ENCODE data around the gene NVL. TPM values are rescaled to one million over a fixed set of nuclear protein-coding genes. Genes with fewer than 3 reads are reported as not detected.

NVL gene
- total RNA-seq, 1 experiment from 2014 or later = 81.5 TPM

GRCh38 chr1:224256640-224257039 is 73.3 kb downstream of the NVL start:
- no peak for DNase-seq (ENCODE audit: low spot score)
- in situ Hi-C loops (cut with HindIII; ENCODE audit: low sequenced_read_pairs) = no loop called here

- in situ Hi-C loops (cut with HindIII; ENCODE audit: low sequenced_read_pairs) = no loop called here
- DNase-seq (ENCODE audit: low spot score) = no peak
Measured at GRCh38 chr1:224253721-224254120, 76.3 kb downstream of the NVL start.

- in situ Hi-C loops (cut with HindIII; ENCODE audit: low sequenced_read_pairs) = no loop called here
- no peak for DNase-seq (ENCODE audit: low spot score)
Measured at GRCh38 chr1:224252479-224252878, 77.5 kb downstream of the NVL start.

DNA sequence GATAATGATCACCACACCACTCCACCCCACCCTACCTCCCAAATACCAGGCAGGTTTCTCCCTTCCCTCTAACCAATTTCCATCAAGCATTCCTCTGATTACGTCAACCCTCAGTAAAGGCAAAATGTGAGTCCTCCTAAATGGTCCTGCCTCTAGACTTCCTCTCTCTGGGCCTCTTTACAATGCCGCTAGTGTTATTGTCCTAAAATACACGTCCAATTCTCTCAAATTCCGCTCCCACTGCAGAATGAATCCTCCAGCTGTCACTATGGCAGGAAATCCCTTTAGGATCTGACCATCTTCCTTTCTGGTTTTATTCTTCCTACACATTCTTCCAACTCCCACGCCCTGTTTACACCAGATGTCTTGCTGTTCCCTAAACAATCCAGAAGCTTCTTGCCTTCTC is 78.2 kb downstream of the NVL start:
- no peak for DNase-seq (ENCODE audit: low spot score)
- in situ Hi-C loops (cut with HindIII; ENCODE audit: low sequenced_read_pairs) = no loop called here

DNA sequence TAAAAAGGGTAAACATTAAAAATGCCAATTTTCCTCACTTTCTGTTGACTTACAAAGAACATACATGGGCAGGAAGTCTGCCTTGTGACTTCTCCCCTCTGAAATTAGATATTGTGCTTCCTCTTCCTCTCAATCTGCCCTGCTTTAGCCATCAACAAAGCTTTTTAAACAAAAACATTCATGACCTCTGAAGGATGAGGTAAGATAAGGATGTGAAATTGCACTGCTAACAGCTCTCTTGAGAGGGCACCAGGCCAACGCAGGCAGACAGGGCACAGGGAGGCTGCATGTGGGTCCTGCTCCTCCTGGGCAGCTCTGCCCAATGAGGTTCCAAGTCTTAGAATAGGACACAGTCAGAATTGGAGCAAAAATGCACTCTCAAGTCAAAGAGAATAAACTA is 84.8 kb downstream of the NVL start:
- no peak for DNase-seq (ENCODE audit: low spot score)
- in situ Hi-C loops (cut with HindIII; ENCODE audit: low sequenced_read_pairs) = no loop called here

GRCh38 chr1:224238756-224239155 is 91.2 kb downstream of the NVL start:
- no peak for DNase-seq (ENCODE audit: low spot score)
- in situ Hi-C loops (cut with HindIII; ENCODE audit: low sequenced_read_pairs) = no loop called here

- no peak for DNase-seq (ENCODE audit: low spot score)
- in situ Hi-C loops (cut with HindIII; ENCODE audit: low sequenced_read_pairs) = no loop called here
Measured at GRCh38 chr1:224238212-224238611, 91.8 kb downstream of the NVL start.

DNA sequence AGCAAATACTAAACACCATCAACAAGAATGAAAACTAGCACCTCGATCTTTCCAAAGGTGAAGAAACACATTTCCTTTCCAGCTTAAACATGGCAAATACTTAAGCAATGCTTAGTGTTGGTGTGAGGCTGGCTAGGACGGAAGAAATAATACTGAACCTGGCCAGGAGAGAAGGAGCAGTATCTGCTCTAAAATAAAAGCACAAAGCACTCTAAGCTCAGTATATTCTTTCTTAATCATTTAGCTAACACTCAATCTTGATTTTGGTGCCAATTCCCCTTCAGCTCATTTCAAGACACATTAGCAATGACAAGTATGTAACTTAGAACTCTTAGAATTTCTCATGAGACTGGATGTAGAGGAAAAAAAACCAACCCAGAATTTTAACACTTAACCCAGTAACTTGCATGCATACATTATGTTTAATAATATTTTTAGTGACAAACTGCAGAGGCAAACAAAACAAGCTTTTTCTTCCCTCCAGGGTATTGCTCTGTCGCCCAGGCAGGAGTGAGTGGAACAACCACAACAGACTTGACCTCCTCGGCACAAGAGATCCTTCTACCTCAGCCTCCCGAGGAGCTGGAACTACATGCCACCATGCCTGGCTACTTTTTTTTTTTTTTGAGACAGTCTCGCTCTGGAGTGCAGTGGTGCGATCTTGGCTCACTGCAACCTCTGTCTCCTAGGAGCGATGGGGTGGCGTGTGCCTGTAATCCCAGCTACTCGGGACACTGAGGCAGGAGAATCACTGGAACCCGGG is 92.7 kb downstream of the NVL start:
- in situ Hi-C loops (cut with HindIII; ENCODE audit: low sequenced_read_pairs) = no loop called here

GRCh38 chr1:224235813-224236493 is 94.0 kb downstream of the NVL start:
- DNase-seq (ENCODE audit: low spot score) = no peak
- in situ Hi-C loops (cut with HindIII; ENCODE audit: low sequenced_read_pairs) = no loop called here

More for the DNA sequence above, 92.7 kb downstream of the NVL start:
- DNase-seq (ENCODE audit: low spot score) = no peak

DNA sequence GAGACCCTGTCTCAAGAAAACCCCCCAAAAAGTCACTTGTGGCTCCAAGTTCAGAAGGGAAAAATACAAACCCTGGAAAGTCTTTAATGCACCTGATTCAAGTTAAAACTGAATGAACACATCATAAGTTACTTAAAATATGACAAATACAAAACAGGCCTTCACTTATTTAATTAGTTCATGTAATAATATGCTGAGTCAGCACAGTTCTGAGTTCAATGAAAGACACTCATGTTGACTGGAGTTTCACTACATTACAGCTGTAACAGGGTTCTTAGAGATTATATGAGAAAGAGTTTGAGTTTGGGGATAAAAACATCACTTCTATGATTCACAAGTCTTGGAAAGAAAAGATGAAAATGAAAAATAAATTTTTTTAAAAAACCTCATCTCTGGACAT is 96.0 kb downstream of the NVL start:
- DNase-seq (ENCODE audit: low spot score) = no peak
- in situ Hi-C loops (cut with HindIII; ENCODE audit: low sequenced_read_pairs) = no loop called here

DNA sequence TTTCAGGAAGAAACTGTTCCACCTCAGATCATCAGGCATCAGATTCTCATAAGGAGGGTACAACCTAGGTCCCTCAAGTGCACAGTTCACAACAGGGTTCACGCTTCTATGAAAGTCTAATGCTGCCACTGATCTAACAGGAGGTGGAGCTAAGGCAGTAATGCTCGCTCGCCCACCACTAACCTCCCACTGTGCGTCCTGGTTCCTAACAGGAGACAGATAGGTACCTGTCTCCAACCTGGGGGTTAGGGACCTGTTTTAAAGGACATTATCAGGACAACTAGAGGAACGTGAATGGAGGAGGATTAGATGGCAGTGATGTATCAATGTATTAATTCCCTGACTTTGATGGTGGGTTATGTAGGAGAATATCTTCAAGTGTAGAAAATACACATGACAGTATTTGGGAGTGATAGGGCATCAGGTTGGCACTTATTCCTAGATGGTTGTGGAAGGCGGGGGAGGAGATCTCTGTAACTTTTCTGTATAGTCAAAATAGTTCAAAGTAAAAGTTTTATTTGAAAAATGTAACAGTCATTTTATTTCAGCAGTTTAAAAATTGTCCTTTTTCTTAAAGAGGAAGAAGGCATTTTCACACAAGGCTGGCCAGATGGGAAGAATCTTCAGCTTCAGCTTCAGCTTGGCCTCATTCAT is 103.0 kb downstream of the NVL start:
- no peak for DNase-seq (ENCODE audit: low spot score)
- in situ Hi-C loops (cut with HindIII; ENCODE audit: low sequenced_read_pairs) = no loop called here

DNA sequence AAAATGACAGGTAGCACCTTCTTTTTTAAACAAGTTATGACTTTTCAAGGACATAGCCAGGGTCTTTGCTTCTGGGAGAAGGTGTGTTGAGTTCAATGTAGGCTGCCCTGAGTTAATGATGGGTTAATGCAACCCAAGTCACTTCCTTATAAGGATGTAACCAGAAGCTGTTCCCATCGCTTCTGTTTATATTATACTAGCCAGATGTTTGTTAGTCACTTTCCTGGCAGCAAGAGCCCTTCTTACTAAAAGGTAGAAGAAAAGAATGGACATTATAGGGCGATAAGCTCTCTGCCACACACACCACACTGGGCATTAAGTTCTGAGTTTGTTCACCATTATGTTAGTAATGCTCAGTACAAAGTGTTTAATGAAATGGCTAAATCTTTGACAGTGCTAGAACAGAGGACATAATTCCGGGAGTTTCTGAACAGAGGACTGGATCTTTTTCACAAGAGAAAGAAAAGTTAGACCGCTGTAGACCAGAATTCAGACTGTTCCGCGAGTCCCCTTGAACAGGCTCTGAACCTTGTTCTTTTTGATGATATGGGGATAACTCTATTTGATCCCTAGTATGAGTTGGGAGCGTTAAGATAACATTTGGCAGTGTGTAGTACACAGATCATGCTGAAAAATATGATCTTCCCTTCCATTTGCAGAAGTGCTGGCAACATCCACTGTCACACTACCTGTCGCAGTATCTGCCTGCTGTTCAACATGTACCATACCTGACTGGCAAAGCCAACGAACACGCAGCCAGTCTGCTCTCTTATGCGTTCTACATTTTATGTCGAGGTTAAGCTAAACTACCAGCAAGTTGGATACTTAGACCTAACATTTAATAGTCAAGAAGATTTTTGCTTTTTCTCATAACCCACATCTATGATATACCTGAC is 105.9 kb downstream of the NVL start:
- DNase-seq (ENCODE audit: low spot score) = no peak
- in situ Hi-C loops (cut with HindIII; ENCODE audit: low sequenced_read_pairs) = no loop called here

DNA sequence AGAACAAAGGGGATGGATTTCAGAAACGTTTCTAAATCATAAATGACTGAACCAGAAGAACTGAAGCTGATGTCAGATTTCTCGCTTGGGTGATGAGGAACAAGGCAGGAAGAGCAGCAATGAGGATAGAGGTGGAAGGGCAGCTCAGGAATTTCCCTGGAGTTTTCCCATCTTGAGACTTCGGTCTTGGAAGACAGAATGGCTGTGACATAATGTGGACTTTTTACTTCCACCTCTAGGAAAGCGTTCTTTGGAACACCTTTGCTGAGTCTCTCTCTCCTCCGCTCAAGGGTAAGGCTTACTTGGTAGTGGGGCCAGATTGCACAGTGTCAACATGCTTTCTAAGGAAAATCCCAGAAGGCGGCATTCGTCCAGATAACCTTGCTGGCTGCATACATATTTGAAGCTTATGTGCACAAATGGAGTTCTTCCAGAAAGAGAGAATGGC is 110.3 kb downstream of the NVL start:
- in situ Hi-C loops (cut with HindIII; ENCODE audit: low sequenced_read_pairs) = no loop called here
- DNase-seq (ENCODE audit: low spot score) = no peak

- in situ Hi-C loops (cut with HindIII; ENCODE audit: low sequenced_read_pairs) = no loop called here
- DNase-seq (ENCODE audit: low spot score) = no peak
Measured at GRCh38 chr1:224219011-224219611, 110.9 kb downstream of the NVL start.

- in situ Hi-C loops (cut with HindIII; ENCODE audit: low sequenced_read_pairs) = no loop called here
- no peak for DNase-seq (ENCODE audit: low spot score)
Measured at GRCh38 chr1:224217655-224218623, 112.0 kb downstream of the NVL start.

DNA sequence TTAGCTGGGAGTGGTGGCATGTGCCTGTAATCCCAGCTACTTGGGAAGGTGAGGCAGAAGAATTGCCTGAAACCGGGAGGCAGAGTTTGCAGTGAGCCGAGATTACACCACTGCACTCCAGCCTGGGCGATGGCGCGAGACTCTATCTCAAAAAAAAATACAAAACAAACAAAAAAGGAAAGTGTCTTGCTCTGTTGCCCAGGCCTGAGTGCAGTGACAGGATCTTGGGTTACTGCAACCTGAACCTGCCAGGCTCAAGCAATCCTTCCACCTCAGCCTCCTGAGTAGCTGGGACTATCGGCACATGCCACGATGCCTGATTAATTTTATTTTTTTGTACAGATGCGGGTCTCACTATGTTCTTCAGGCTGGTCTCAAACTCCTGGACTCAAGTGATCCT is 113.6 kb downstream of the NVL start:
- in situ Hi-C loops (cut with HindIII; ENCODE audit: low sequenced_read_pairs) = no loop called here
- DNase-seq (ENCODE audit: low spot score) = no peak

DNA sequence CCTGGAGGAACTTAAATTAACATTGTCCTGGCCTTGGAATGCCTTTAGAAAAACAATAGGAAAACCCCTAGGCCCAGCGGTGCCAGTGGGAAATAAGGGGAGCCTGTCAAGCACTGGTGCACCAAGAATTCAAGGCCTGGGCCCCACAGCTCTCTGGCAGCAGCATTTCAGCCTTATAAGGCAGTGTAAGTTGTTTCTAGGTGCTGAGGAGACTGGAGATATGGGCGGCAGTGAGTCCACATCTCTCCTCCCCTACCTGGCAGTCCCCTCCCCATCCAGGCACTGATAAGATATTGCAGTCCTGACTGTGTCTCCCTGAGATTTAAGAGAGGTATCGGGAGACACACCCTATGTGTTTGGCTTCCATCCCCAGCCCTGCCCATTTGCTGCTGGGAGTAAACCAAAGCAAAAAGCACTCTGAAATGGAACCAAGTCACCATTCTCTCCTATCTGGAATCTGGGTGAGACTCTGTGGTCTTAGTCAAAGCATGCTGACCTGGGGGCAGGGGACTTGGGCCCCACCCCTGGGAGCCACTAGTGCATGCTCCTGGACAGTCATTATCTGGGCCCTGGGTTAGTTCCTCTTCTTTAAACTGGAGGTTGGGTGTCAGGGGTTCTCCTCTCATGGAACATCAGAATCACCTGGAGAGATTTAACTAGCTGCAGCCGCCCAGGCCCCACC is 116.4 kb downstream of the NVL start:
- no peak for DNase-seq (ENCODE audit: low spot score)
- in situ Hi-C loops (cut with HindIII; ENCODE audit: low sequenced_read_pairs) = no loop called here
